GM21367 (cell line): ENCODE results near the gene TMEM41B.
A peak's percentile ranks its signal among the peaks of the same experiment; 100 is the strongest.
"Not testable (repeated sequence)": the region's sequence is repeated elsewhere in the genome, so short reads cannot be mapped to it uniquely, and the experiment has no call there.

Experiments
- ATAC-seq: cut with Tn5 transposase; IDR thresholded peaks from one replicate; pipeline ENCODE4 v1.9.1; 2021; ENCODE audit not compliant: unreplicated experiment

TMEM41B gene, protein sequence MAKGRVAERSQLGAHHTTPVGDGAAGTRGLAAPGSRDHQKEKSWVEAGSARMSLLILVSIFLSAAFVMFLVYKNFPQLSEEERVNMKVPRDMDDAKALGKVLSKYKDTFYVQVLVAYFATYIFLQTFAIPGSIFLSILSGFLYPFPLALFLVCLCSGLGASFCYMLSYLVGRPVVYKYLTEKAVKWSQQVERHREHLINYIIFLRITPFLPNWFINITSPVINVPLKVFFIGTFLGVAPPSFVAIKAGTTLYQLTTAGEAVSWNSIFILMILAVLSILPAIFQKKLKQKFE

DNA sequence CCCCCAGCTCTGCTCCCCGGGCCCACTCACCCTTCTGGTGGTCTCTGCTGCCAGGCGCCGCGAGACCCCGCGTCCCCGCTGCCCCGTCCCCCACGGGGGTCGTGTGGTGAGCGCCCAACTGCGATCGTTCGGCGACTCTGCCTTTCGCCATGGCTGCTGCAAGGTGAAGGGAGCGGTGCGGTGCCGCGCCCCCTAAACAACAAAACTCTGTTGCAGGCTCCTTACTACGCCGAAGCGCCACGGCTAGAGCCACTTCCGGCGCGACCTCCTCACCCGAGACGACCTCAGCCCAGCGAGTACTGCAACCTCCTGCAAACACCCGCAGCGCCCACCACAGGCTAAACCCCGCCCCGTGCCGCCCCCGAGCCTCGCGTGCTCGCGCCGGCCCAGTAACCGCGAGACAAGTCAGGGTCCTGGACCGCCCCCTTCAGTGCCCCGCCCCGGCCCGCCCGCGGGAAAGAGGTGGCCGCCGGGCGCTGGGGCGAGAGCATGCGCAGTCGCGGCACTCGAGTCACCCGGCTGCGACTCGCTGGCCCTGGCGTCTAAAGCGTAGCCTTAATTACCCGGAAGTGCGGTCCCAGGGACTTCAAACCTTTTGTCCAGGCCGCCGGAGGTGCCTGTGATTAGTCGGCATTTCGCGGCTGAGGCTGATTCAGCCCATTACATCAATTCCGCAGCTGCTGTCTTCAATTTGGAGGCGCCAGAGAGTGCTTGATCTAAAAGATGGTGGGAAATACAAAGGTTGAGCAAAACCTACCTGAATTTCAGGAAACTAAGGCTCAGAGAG lies at the start of gene TMEM41B:
Gene TMEM41B (minus strand): TSS at position 303 of the 787 bp plus-strand sequence. CDS start 152 bp downstream, at position 151.
- peak; percentile 94 for ATAC-seq

DNA sequence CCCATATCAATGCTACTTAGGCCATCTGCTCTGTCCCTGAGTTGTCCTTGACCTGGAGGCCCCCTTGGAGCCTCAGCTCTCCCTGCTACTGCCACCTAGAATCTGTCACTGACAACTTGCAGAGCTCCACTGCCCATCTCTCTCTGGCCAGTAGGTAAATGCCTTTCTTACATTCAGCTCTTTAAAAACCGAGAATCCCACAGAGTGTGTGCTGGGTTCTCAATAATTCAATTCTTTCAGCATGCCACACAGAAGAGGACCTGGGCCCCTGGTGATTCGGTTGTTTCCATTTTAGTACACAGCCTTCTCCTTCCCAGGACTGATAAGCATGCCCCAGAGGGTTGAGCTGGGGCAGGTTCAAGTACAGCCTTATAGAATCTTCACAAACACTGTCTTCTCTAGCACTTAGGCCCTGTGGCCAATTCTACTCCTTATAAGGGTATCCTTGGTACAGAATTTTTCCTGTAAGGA lies 48.0 kb upstream of the TMEM41B start:
- no peak for ATAC-seq

DNA sequence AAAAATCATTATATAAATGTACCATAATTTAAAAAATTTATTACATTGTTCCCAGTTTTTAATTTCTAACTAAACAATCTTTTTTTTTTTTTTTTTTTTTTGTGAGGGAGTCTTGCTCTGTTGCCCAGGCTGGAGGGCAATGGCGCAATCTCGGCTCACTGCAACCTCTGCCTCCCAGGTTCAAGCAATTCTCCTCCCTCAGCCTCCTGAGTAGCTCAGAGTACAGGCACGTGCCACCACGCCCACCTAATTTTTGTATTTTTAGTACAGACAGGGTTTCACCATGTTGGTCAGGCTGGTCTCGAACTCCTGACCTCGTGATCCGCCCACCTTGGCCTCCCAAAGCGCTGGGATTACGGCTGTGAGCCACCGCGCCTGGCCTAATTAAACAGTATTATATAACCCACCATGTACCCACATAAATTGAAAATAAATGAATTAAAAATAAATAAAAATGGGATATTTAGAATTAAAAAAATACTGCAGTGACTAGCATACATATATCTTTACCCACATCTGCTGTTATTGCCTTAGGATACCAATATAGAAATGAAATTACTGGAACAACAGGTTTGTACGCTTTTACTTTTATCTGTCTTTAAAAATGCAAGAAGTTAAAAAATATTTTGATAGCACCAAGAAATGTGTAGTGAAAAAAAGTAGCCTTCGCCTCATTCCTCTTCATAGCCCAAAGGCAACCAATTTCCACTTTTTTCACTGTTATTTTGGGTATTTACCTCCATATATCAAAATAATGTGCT lies 46.6 kb upstream of the TMEM41B start:
- not testable (repeated sequence) for ATAC-seq

DNA sequence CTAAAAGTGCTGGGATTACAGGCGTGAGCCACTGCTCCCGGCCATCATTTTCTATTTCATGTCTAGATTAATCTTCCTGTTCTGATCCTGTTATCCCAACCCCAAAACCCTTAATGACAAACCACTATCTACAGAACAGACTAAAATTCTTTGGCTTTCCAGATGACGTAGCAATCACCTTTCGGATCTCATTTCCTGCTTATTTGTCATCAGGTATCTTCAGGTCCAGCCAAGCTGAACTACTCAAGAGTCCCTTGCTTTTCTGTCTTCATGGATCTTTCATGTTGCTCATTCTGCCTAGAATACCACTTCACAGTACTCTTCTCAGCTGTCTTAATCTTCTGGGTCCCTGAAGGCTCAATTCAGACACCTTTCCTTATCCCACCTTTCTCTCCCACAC lies 42.6 kb upstream of the TMEM41B start:
- ATAC-seq, result no peak

DNA sequence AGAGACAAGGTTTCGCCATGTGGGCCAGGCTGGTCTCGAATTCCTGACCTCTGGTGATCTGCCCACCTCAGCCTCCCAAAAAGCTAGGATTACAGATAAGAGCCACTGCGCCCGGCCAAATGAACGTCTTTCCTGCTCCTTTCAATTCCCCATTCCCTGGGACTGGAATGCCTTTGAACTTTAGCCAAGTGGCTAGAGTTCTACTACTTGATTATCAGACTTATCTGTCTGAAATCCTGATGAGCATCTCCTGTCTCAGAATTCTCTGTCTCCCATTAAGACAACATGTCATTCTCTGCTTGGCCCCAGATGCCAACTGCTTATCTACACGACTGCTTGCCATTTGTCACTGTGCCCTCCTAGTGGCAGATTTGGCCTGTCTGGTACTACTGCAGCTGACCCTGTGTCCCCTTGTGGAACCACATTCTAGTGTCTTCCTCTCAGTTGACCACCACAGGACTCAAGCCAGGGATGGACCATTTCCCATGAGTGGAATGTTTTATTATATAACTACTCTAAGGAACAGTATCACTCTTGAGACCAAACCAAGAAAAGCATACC lies 37.0 kb upstream of the TMEM41B start:
- ATAC-seq, result no peak

DNA sequence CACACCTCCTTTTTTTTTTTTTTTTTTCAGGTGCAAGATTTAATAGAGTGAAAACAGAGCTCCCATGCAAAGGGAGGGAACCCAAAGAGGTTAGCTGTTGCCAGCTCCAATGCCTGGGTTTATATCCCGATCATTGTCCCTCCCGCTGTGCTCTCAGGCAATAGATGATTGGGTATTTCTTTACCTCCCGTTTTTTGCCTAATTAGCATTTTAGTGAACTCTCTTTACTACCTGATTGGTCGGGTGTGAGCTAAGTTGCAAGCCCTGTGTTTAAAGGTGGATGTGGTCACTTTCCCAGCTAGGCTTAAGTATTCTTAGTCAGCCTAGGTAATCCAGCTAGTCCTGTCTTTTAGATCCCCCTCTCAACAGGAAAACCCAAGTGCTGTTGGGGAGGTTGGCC lies 33.4 kb upstream of the TMEM41B start:
- not testable (repeated sequence) for ATAC-seq

DNA sequence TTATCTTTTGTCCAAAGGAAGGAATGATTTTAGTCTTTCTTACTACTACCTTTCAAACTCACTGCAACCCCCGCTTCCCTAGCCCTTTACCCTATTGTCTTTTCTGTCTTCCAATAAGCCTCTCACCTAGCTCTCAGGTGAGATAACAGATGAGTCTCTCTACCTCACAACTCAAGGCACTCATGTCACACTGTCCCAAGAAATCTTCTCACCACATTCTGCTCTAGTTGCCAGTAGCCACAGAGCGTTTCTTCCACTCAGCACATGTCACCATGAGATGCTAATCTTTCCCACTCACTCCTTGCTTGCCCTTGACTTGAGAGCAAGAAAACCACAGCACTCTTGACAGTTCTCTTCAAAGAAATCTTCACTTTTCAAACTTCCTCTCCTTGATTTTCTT lies 32.7 kb upstream of the TMEM41B start:
- no peak for ATAC-seq

DNA sequence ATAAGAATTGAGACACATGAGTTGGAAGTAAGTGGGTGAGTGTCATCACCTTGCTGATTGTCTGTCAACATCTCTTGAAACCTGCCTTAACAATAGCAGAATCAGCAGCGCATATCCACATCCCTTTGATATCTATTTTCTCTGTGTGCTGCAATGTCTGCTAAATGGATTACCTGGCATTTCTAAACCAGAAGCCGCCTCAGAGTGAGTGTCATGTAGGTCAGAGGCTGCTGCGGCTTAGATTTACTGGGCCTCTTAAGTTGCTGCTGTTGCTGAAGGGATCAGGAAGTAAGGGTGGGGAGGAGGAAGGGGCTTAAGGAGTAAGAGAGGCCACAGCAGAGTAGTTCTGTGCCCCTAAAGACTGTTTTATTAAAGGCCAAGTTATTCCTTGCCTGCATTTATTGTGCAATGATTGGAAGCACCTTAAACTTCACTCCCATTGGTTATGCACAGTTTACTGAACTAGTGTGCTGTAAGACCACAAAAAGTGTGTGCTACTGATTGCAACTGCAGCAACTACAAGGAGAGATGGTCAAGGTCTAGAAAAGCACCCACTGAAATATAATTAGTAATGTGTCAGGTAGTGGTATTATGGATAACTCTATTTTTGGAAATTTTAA lies 29.8 kb upstream of the TMEM41B start:
- ATAC-seq, result no peak

DNA sequence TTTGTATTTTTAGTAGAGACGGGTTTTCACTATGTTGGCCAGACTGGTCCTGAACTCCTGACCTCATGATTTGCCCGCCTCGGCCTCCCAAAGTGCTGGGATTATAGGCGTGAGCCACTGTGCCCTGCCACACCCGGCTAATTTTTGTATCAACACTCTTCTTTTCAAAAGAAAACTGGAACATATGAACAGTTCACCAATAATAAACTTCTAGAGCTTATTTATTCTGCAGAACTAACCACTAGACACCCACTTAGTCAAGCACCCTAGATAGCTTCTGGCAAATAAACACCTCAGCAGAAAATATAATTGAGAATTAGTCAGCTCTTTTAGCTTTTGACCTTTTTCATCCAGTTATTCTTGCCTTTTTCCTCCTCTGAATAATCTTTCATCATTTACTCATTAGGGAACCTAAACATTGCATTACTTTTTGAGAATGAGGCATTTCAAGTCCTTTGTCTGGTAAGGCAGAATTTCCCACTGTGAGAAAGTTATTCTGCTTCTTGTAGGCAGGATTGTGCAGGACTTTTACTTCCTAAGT lies 27.3 kb upstream of the TMEM41B start:
- ATAC-seq, result no peak

DNA sequence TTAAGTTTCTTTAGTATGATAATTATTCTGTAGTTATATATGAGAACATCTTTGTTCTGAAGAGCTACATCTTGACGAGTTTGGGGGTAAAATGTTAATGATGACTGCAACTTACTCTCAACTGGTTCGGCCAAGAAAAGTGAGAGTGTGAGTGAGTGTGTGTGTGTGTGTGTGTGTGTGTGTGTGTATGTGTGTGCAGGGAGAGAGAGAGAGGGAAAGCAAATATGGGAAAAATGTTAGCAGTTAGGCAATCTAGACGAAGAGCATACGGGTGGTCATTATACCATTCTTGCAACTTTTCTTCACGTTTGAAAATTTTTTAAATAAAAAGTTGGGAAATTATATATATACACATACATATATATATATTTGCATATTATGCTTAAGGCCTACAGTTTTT lies 18.3 kb upstream of the TMEM41B start:
- no peak for ATAC-seq

DNA sequence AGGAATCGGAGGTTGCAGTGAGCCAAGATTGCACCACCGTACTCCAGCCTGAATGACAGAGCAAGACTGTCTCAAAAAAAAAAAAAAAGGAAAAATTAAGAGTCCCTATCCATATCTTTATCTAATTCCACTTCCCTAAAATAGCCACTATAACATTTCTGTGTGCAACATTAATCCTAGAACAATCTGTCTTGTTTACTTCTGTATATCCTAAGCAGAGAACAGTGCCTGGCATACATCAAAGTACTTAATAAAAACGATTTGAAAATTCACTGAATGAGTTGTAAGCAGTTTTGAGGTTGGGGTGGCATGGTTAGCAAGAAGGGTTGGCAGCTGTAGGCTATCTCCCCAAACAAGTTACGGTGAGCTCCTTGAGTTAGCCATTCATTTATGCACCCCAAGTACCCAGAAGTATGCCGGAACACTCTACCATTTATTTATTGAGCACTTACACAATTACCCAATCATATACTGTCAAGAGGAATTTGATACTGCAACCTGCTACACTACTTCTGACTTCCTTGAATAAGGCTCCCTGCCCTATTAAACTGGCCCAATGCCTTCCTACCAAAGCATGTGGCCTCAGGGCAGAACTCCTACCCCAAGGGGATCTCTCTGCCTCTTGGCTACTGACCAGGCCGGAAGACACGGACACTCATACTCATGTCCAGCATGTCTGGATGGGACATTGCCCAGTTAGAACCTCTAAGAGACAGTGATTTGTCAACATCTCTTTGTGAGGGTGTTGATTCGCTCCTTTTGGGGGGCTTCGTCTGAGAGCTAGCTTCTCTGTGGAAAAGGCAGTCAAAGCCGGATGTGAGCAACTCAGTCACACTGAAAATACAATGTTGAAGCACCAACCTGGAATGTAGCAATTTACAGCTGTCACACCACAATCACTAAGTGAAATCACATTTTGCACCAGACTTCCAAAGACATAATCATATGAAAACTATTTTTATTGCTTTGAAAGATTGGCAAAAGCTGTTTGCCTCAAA lies 16.3 kb upstream of the TMEM41B start:
- ATAC-seq, result no peak

DNA sequence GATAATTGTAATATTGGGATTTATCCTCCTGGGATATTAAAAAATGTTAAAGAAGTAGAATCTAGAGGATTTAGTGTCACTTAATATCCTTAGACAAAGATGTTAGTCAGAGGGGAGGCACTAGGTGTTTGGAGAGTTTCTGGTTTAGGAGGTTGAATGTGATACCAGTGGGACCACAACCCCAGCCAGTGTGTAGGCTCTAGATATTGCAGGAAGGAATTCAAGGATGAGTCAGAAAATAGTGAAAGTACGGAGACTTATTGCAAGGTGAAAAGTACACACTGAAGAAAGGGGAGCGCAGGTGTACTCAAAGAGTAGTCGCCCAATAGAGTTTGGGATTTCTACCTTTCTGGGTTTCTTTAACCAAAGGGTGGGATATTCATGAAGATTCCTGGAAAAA lies 5.7 kb upstream of the TMEM41B start:
- ATAC-seq, result no peak

DNA sequence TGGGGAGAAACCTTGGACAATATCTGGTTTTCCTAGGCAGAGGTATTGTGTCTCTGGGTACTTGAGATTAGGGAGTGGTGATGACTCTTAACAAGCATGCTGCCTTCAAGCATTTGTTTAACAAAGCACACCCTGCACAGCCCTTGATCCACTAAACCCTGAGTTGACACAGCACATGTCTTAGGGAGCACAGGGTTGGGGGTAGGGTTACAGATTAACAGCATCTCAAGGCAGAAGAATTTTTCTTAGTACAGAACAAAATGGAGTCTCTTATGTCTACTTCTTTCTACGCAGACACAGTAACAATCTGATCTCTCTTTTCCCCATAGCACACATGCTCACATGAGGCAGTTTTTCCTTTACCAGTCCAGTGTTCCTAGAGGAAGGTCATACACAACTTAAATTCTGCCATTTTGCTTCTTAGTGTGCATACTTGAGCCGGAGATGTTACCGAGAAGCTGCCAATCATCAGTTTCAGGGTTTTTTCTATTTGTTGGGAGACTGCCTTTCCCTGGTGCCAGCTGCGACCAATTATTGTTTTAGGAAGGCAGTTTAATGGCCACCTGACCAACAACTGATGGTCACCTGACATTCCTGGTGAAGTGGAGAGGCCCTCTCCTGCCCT lies 5.1 kb upstream of the TMEM41B start:
- ATAC-seq, result not testable (repeated sequence)

DNA sequence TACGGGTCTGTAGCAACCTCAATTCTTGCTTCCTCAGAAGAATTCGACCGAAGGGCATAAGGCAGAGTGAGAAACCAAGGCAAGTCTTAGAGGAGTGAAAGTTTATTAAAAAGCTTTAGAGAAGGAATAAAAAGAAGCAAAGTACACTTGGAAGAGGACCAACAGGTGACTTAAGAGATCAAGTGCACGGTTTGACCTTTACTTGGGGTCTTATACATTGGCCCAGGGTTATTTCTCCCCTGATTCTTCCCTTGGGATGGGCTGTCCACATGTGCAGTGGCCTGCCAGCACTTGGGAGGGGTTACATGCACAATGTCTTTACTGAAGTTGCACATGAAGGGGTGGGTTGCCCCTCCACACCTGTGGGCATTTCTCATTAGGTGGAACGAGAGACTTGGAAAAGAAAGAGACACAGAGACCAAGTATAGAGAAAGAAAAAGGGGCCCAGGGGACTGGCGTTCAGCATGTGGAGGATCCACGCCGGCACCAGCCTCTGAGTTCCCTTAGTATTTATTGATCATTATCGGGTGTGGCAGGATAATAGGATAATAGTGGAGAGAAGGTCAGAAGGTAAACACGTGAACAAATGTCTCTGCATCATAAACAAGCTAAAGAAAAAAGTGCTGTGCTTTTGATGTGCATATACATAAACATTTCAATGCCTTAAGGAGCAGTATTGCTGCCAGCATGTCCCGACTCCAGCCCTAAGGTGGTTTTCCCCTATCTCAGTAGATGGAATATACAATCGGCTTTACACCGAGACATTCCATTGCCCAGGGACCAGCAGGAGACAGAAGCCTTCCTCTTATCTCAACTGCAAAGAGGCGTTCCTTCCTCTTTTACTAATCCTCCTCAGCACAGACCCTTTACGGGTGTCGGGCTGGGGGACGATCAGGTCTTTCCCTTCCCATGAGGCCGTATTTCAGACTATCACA lies 4.3 kb upstream of the TMEM41B start:
- not testable (repeated sequence) for ATAC-seq

DNA sequence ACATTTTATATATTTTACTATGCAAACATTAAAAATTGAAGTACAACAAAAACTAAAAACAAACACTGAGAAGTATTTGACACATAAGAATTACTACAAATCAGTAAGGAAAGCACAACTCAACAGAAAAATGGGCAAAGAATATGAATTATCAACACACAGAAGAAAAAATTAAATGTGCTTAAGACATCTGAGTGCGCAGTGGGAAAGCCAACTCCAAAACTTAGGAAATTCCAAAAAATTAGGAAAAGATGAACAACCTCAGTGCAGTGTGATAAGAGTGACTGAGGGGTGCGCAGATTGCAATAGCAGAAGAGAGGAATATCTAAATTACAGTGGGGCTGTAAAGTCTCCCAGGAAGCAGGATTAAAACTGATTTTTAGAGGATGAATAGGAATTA lies 1.9 kb upstream of the TMEM41B start:
- ATAC-seq, result no peak

DNA sequence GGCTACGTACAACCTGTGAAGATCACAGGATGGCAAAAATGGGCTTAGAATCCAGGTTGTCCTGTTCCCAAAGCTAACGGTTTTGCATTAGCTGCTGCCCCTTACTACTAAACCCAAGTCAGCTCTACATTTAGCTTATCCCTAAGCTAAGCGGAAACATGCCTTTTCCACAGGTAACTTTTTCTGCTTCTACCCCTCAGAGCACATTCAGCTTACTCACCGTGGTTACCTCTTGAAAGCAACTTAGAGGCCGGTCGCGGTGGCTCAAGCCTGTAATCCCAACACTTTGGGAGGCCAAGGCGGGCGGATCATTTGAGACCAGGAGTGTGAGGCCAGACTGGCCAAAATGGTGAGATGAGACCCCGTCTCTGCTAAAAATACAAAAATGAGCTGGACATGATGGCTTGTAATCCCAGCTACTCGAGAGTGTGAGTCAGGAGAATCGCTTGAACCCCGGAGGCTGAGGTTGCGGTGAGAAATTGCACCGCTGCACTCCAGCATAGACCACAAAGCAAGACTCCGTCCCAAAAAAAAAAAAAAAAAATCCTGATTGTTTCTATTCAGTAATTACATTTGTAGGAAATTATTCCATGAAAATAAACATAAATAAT lies 790 bp upstream of the TMEM41B start:
- ATAC-seq, result no peak

DNA sequence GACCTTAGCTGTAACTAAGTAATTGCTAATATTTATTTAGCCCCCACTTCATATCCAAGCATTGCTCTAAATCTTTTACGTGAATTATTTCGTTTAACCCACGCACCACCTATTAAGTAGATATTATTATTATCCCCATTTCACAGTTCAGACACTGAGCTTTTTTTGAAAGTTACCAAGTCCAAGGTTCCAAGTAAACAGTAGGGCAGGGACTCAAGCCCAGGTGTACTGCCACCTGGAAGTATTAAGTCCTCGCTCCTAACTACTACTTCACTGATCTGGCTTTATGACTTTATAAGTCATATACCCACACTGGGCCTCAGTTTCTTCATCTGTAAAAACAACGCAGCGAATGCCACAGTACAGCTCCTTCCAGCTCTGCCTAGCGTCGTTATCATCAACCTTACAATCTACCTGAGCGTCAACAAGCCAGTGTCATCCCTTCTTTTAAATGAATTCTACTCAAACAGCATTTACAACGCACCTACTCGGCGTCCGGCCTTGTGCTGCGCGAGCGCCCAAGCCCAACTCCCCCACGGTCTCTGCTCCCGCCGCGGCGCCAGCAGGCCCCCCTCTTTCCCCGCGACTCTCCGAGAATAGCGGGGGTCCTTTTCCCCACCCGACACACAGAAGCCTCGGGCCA lies 624 bp downstream of the TMEM41B start:
- ATAC-seq, result peak; percentile 3
